Neural cell (in vitro differentiated cells): ENCODE data around the gene CD99. TPM values are rescaled to one million over a fixed set of nuclear protein-coding genes. Genes with fewer than 3 reads are reported as not detected.

Experiments used
- H2AFZ ChIP-seq: fragments of 200-600, 300-800 bp; sonication (generic), shearing (Covaris generic); 2 replicates; pipeline ENCODE4 v1.6.0; 2014; ENCODE audit warnings: low read depth, mild to moderate bottlenecking, antibody characterized with exemption, low read length, moderate library complexity
- H3F3A ChIP-seq: fragments of 200-600 bp; shearing (Covaris generic); 2 replicates; pipeline ENCODE4 v1.6.1; 2016; ENCODE audit warnings: mild to moderate bottlenecking, moderate library complexity, mixed read lengths, antibody characterized with exemption, low read length; ENCODE audit not compliant: insufficient read depth, poor library complexity, severe bottlenecking
- H3K27ac ChIP-seq: fragments of 200-600, 300-800 bp; sonication (generic), shearing (Covaris generic); 2 replicates; pipeline ENCODE4 v1.5.1; 2014; ENCODE audit warnings: mild to moderate bottlenecking, low read length, moderate library complexity
- H3K27me3 ChIP-seq: fragments of 300-800, 200-600 bp; sonication (generic), shearing (Covaris generic); 2 replicates; pipeline ENCODE4 v1.6.0; 2014; ENCODE audit warnings: mild to moderate bottlenecking, low read depth, low read length, moderate library complexity; ENCODE audit not compliant: insufficient read depth
- H3K36me3 ChIP-seq: fragments of 300-800, 200-600 bp; sonication (generic), shearing (Covaris generic); 2 replicates; pipeline ENCODE4 v1.5.1; 2014; ENCODE audit warnings: mild to moderate bottlenecking, antibody characterized with exemption, low read length, moderate library complexity; ENCODE audit not compliant: insufficient read depth
- H3K4me2 ChIP-seq: fragments of 300-800, 200-600 bp; sonication (generic), shearing (Covaris generic); 2 replicates; pipeline ENCODE4 v1.6.0; 2014; ENCODE audit warnings: mild to moderate bottlenecking, low read length
- H3K4me3 ChIP-seq: fragments of 300-800, 200-600 bp; sonication (generic), shearing (Covaris generic); 2 replicates; pipeline ENCODE4 v1.5.1; 2014; ENCODE audit warnings: mild to moderate bottlenecking, low read length, moderate library complexity
- H3K79me2 ChIP-seq: fragments of 200-600 bp; shearing (Covaris generic); replicated peaks from 2 replicates; pipeline ENCODE4 v1.6.0; 2014; ENCODE audit warnings: mild to moderate bottlenecking, low read length, moderate library complexity; ENCODE audit not compliant: insufficient read depth
- H3K9ac ChIP-seq: fragments of 300-800, 200-600 bp; sonication (generic), shearing (Covaris generic); 2 replicates; pipeline ENCODE4 v1.6.1; 2016; ENCODE audit warnings: mild to moderate bottlenecking, low read length, mixed read lengths
- H3K9me2 ChIP-seq: fragments of 200-600 bp; shearing (Covaris generic); 2 replicates; pipeline ENCODE4 v1.6.1; 2016; ENCODE audit warnings: mild to moderate bottlenecking, low read length, mixed read lengths; ENCODE audit not compliant: insufficient read depth
- H3K9me3 ChIP-seq: fragments of 200-600, 300-800 bp; sonication (generic), shearing (Covaris generic); 2 replicates; pipeline ENCODE4 v1.6.1; 2016; ENCODE audit warnings: mild to moderate bottlenecking, mixed run types, low read length, moderate library complexity, mixed read lengths
- H4K20me1 ChIP-seq: fragments of 200-600 bp; shearing (Covaris generic); 2 replicates; pipeline ENCODE4 v1.6.1; 2016; ENCODE audit warnings: mild to moderate bottlenecking, mixed run types; ENCODE audit not compliant: insufficient read depth
- CTCF ChIP-seq: fragments of 450-650 bp; IDR thresholded peaks from 2 replicates; pipeline ENCODE4 v1.5.1; 2014; ENCODE audit warnings: antibody characterized with exemption, mild to moderate bottlenecking, moderate library complexity; ENCODE audit not compliant: poor library complexity, severe bottlenecking
- EP300 ChIP-seq: fragments of 450-650 bp; conservative IDR thresholded peaks from 2 replicates; pipeline ENCODE4 v1.6.1; 2014; ENCODE audit warnings: antibody characterized with exemption, mild to moderate bottlenecking, moderate library complexity; ENCODE audit not compliant: poor library complexity, severe bottlenecking
- EZH2 ChIP-seq: fragments of 200-600, 300-800 bp; shearing (Covaris generic), sonication (generic); IDR thresholded peaks from 2 replicates; pipeline ENCODE4 v1.6.1; 2014; ENCODE audit warnings: antibody characterized with exemption, low read length, borderline replicate concordance, mild to moderate bottlenecking; ENCODE audit not compliant: insufficient read depth, poor library complexity, severe bottlenecking
- MXI1 ChIP-seq: fragments of 450-650 bp; conservative IDR thresholded peaks from 2 replicates; pipeline ENCODE4 v1.6.1; 2014; ENCODE audit warnings: antibody characterized with exemption, mild to moderate bottlenecking; ENCODE audit not compliant: poor library complexity, severe bottlenecking
- POLR2AphosphoS5 ChIP-seq: IDR thresholded peaks from 2 replicates; pipeline ENCODE4 v1.6.1; 2012
- RAD21 ChIP-seq: fragments of 450-650 bp; conservative IDR thresholded peaks from 2 replicates; pipeline ENCODE4 v1.6.1; 2014; ENCODE audit warnings: antibody characterized with exemption, mild to moderate bottlenecking, moderate library complexity
- REST ChIP-seq: IDR thresholded peaks from 2 replicates; pipeline ENCODE4 v1.6.1; 2012; ENCODE audit warnings: borderline replicate concordance
- SMC3 ChIP-seq: fragments of 450-650 bp; conservative IDR thresholded peaks from 2 replicates; pipeline ENCODE4 v1.6.1; 2014; ENCODE audit warnings: antibody characterized with exemption, mild to moderate bottlenecking, moderate library complexity; ENCODE audit not compliant: poor library complexity
- TAF1 ChIP-seq: IDR thresholded peaks from 2 replicates; pipeline ENCODE4 v1.6.1; 2012; ENCODE audit warnings: low read depth
- polyA plus RNA-seq: library from polyadenylated mRNA; depleted of rRNA; stranded (reverse); fragments of >200 nt; gene quantifications from 2 replicates; pipeline ENCODE4 v1.2.3, GENCODE V29; 2014

Gene CD99
- polyA plus RNA-seq, 1 donor from 2014 or later: 6.6 TPM

GRCh38 chrX:2700405-2701320, 9.6 kb downstream of the CD99 start:
- peaks cover 14% of the 10 kb centered on the region for H3K79me2 ChIP-seq
- H4K20me1 ChIP-seq: no peaks in the 10 kb centered on the region
- H3K27me3 ChIP-seq: no peaks in the 10 kb centered on the region

GRCh38 chrX:2701600-2701999, 10.5 kb downstream of the CD99 start:
- no peak for TF ChIP-seq TAF1
- no peak for TF ChIP-seq CTCF
- TF ChIP-seq EP300: no peak
- H3K4me3 ChIP-seq: no peak overlapping the region
- H3K9ac ChIP-seq: no peak overlapping the region
- no peak overlapping the region for H3K4me2 ChIP-seq
- H3K9me3 ChIP-seq: no peaks in the 10 kb centered on the region
- H3K27ac ChIP-seq: no peak overlapping the region
- H3K79me2 ChIP-seq: peaks cover 10% of the 10 kb centered on the region
- H3F3A ChIP-seq: no peaks in the 10 kb centered on the region
- H4K20me1 ChIP-seq: no peaks in the 10 kb centered on the region
- H2AFZ ChIP-seq: no peak overlapping the region
- H3K27me3 ChIP-seq: no peaks in the 10 kb centered on the region
- H3K36me3 ChIP-seq: no peaks in the 10 kb centered on the region
- H3K9me2 ChIP-seq: no peaks in the 10 kb centered on the region

More at GRCh38 chrX:2700405-2701320, 9.6 kb downstream of the CD99 start:
- no peak overlapping the region for H3K4me3 ChIP-seq
- H3K9ac ChIP-seq: no peak overlapping the region
- no peaks in the 10 kb centered on the region for H3K9me3 ChIP-seq
- no peak for TF ChIP-seq MXI1
- no peak for TF ChIP-seq EP300
- TF ChIP-seq TAF1: no peak
- TF ChIP-seq POLR2AphosphoS5: no peak
- no peak for TF ChIP-seq SMC3
- no peak for TF ChIP-seq EZH2
- no peak overlapping the region for H3K4me2 ChIP-seq
- no peak overlapping the region for H3K27ac ChIP-seq
- H3K9me2 ChIP-seq: no peaks in the 10 kb centered on the region
- H2AFZ ChIP-seq: no peak overlapping the region
- H3K36me3 ChIP-seq: no peaks in the 10 kb centered on the region
- H3F3A ChIP-seq: no peaks in the 10 kb centered on the region

DNA sequence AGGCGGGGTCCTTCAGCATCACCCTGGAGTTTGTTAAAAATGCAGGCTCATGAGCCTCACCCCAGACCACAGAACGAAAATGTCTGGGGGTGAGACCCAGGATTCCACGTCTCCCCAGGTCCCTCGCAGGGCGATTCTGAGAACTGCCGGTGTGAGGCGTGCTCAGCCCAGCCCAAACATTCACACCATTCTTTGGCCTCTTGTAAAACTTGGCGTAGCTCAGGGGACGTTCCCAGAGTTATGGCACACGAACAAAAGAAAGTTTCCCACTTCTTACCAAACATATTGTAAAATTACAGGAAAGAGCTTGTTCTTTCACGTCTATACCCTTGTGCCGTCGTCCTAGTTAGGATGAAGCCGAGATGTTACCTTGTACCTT, 12.9 kb downstream of the CD99 start:
- Histone ChIP-seq H3K4me2 (no peak overlapping the region), H2AFZ (no peak overlapping the region), H3K4me3 (no peak overlapping the region), H3K27ac (no peak overlapping the region), H3K9me3 (no peaks in the 10 kb centered on the region), H3K27me3 (no peaks in the 10 kb centered on the region), H3K9ac (no peak overlapping the region), H4K20me1 (no peaks in the 10 kb centered on the region), H3K79me2 (peaks cover 8% of the 10 kb centered on the region), H3K36me3 (no peaks in the 10 kb centered on the region), H3K9me2 (no peaks in the 10 kb centered on the region), H3F3A (no peaks in the 10 kb centered on the region)
- TF ChIP-seq SMC3 (no peak), POLR2AphosphoS5 (no peak), RAD21 (no peak), REST (no peak), CTCF (no peak), MXI1 (no peak), EP300 (no peak), EZH2 (no peak)
